K562 (cell line): ENCODE measurements around the gene TNFAIP1. TPM values are rescaled to one million over a fixed set of nuclear protein-coding genes. Genes with fewer than 3 reads are reported as not detected.

Source experiments
- CHCHD3 ChIP-seq: fragments of 250-450 bp; sonication (Bioruptor Pico); IDR thresholded peaks from 2 replicates; pipeline ENCODE4 v2.1.2; 2022; ENCODE audit warnings: mild to moderate bottlenecking
- FOXJ2 ChIP-seq: fragments of 200-800 bp; sonication (Bioruptor generic); IDR thresholded peaks from 2 replicates; pipeline ENCODE4 v1.6.1; 2016; ENCODE audit warnings: missing genetic modification characterization, missing compliant biosample characterization
- IRF2 ChIP-seq: sonication (generic); formaldehyde crosslinking; IDR thresholded peaks from 2 replicates; pipeline ENCODE4 v1.8.1; 2022; ENCODE audit warnings: mild to moderate bottlenecking, missing genetic modification reagents
- LEF1 ChIP-seq: fragments of 450-650 bp; IDR thresholded peaks from 2 replicates; pipeline ENCODE4 v1.6.1; 2016; ENCODE audit warnings: mild to moderate bottlenecking
- MYC ChIP-seq, 2 experiments: fragments of 250-450 bp in 1 of 2; sonication (Bioruptor Pico) in 1 of 2; IDR thresholded peaks; 2 replicates each; pipeline versions ENCODE4 v1.5.1 to v1.6.1; 2012 to 2021; ENCODE audit warnings: low read depth in 2 of 2, borderline replicate concordance in 1 of 2, improper control_type of control experiment in 1 of 2, low read length in 1 of 2, mild to moderate bottlenecking in 1 of 2, moderate library complexity in 1 of 2
- PHF20 ChIP-seq: fragments of 450-650 bp; IDR thresholded peaks from 2 replicates; pipeline ENCODE4 v1.6.1; 2018; ENCODE audit not compliant: partially characterized antibody
- PURB ChIP-seq: sonication (generic); formaldehyde crosslinking; IDR thresholded peaks from 2 replicates; pipeline ENCODE4 v1.9.0; 2021; ENCODE audit warnings: low read depth, mild to moderate bottlenecking, missing genetic modification reagents
- SLC30A9 ChIP-seq: fragments of 250-450 bp; sonication (Bioruptor Pico); IDR thresholded peaks from 2 replicates; pipeline ENCODE4 v1.8.0; 2022; ENCODE audit warnings: mild to moderate bottlenecking, moderate library complexity
- SMAD2 ChIP-seq: fragments of 150-350 bp; IDR thresholded peaks from 2 replicates; pipeline ENCODE4 v1.6.1; 2014; ENCODE audit warnings: low read depth, mild to moderate bottlenecking, low read length
- XRCC5 ChIP-seq: fragments of 200-400 bp; formaldehyde crosslinking; IDR thresholded peaks from 2 replicates; pipeline ENCODE4 v1.6.1; 2017; ENCODE audit warnings: low read depth, mild to moderate bottlenecking, low read length
- ZNF124 ChIP-seq: sonication (generic); formaldehyde crosslinking; IDR thresholded peaks from 2 replicates; pipeline ENCODE4 v1.8.1; 2022; ENCODE audit warnings: missing genetic modification reagents
- ZNF76 ChIP-seq: fragments of 250-450 bp; sonication (Bioruptor Pico); IDR thresholded peaks from 2 replicates; pipeline ENCODE4 v1.4.0; 2020; ENCODE audit warnings: mild to moderate bottlenecking, moderate library complexity, borderline replicate concordance
- polyA plus RNA-seq, 8 experiments: library from polyadenylated mRNA; depleted of rRNA in 4 of 8; stranded (reverse) in 5 of 8; unstranded in 3 of 8; fragments of >200 nt; fragmentation: Nextera tagmentation in 2 of 8; fragmentation: Illumina TruSeq in 1 of 8; extraction: Ambion mirVana in 2 of 8; extraction: Trizol in 1 of 8; gene quantifications; 2 replicates each; pipeline versions ENCODE4 v1.2.1 to v1.2.3, GENCODE V29; 2011 to 2014; ENCODE audit warnings: inconsistent platforms in 1 of 8, missing spikeins in 1 of 8
- total RNA-seq, 7 experiments: library from RNA; depleted of rRNA in 6 of 7; stranded (reverse); fragments of >200 nt in 6 of 7; fragmentation: Illumina TruSeq in 2 of 7; extraction: Trizol in 2 of 7; gene quantifications; 2 replicates each; pipeline versions ENCODE4 v1.2.1 to v1.2.3, GENCODE V29; 2011 to 2021; ENCODE audit warnings: low replicate concordance in 1 of 7
- TF ChIP-seq, protein P1 (sequence below): fragments of 450-650 bp; IDR thresholded peaks from 2 replicates; pipeline ENCODE4 v1.6.1; 2016; ENCODE audit warnings: antibody characterized with exemption
- TF ChIP-seq, protein P2 (sequence below): sonication (generic); formaldehyde crosslinking; IDR thresholded peaks from 2 replicates; pipeline ENCODE4 v1.8.1; 2023; ENCODE audit warnings: mild to moderate bottlenecking, missing genetic modification reagents
- TF ChIP-seq, protein P3 (sequence below), 2 experiments: IDR thresholded peaks in 1 of 2; conservative IDR thresholded peaks in 1 of 2; 2 replicates each; pipeline ENCODE4 v1.6.1; 2016; ENCODE audit warnings: low read depth in 2 of 2, mild to moderate bottlenecking in 1 of 2, missing compliant biosample characterization in 1 of 2, missing genetic modification characterization in 1 of 2, moderate library complexity in 1 of 2
- TF ChIP-seq, protein P4 (sequence below): fragments of 450-650 bp; IDR thresholded peaks from 2 replicates; pipeline ENCODE4 v1.6.1; 2018; ENCODE audit not compliant: partially characterized antibody

TNFAIP1 gene
- total and polyA plus RNA-seq, 9 of the 15 experiments (the other 6 are each of a cell fraction or from before 2014, with no cell fraction given): 2.1 to 20.1 (median 8.2) TPM

DNA sequence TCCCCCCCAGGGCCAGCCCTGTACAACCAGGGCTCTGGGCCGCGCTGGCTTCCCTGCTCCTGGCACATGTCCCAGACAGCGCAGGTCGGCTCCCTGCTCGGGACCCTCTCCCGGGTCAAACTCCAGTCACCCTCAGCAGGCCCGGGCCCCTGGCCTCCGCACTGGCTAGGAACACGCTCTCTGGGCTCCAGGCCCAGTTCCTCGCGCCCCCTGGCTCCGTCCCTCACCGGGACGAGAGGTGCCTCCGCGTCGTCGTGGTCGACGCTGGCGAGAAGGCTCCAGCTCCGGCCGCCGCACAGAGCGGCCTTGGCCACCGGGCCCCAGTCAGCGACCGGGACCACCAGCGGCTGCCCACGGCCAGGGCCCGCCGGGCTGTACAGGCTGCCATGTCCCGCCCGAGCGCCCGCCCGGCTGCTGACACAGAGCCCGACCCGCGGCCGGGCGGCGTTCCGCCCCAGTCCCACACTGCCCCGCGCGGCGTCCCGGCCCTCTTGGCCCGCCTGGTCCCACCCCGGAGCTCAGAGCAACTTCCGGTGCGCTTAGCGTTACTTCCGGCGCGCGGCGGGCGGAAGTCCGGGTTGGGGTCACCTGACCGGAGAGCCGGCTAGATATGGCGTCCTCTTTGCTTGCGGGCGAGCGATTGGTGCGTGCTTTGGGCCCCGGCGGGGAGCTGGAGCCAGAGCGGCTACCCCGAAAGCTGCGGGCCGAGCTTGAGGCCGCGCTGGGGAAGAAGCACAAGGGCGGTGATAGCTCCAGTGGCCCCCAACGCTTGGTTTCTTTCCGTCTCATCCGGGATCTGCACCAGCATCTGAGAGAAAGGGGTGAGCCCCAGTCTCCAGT lies 21.7 kb downstream of the TNFAIP1 start, which contains the start of gene POLDIP2 (continued):
- TF ChIP-seq LEF1: no peak
- TF ChIP-seq SLC30A9 (CRISPR knock-in tag): no peak
- no peak for TF ChIP-seq SMAD2
- peak; percentile 96 for TF ChIP-seq ZNF76 (CRISPR knock-in tag)
- no peak for TF ChIP-seq XRCC5
- no peak for TF ChIP-seq CHCHD3 (CRISPR knock-in tag)
- no peak for TF ChIP-seq PURB
- TF ChIP-seq PHF20: peak; percentile 100
- TF ChIP-seq, protein P1, sequence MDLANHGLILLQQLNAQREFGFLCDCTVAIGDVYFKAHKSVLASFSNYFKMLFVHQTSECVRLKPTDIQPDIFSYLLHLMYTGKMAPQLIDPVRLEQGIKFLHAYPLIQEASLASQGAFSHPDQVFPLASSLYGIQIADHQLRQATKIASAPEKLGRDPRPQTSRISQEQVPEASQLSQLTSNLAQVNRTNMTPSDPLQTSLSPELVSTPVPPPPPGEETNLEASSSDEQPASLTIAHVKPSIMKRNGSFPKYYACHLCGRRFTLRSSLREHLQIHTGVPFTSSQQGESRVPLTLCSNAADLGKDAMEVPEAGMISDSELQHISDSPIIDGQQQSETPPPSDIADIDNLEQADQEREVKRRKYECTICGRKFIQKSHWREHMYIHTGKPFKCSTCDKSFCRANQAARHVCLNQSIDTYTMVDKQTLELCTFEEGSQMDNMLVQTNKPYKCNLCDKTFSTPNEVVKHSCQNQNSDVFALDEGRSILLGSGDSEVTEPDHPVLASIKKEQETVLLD: no peak
- TF ChIP-seq, protein P2, sequence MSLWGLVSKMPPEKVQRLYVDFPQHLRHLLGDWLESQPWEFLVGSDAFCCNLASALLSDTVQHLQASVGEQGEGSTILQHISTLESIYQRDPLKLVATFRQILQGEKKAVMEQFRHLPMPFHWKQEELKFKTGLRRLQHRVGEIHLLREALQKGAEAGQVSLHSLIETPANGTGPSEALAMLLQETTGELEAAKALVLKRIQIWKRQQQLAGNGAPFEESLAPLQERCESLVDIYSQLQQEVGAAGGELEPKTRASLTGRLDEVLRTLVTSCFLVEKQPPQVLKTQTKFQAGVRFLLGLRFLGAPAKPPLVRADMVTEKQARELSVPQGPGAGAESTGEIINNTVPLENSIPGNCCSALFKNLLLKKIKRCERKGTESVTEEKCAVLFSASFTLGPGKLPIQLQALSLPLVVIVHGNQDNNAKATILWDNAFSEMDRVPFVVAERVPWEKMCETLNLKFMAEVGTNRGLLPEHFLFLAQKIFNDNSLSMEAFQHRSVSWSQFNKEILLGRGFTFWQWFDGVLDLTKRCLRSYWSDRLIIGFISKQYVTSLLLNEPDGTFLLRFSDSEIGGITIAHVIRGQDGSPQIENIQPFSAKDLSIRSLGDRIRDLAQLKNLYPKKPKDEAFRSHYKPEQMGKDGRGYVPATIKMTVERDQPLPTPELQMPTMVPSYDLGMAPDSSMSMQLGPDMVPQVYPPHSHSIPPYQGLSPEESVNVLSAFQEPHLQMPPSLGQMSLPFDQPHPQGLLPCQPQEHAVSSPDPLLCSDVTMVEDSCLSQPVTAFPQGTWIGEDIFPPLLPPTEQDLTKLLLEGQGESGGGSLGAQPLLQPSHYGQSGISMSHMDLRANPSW: peak; percentile 32; the same call in 1 of the 2 replicates
- TF ChIP-seq, protein P3, sequence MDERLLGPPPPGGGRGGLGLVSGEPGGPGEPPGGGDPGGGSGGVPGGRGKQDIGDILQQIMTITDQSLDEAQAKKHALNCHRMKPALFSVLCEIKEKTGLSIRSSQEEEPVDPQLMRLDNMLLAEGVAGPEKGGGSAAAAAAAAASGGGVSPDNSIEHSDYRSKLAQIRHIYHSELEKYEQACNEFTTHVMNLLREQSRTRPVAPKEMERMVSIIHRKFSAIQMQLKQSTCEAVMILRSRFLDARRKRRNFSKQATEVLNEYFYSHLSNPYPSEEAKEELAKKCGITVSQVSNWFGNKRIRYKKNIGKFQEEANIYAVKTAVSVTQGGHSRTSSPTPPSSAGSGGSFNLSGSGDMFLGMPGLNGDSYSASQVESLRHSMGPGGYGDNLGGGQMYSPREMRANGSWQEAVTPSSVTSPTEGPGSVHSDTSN (CRISPR knock-in tag; IDR thresholded peaks at IDR 0.05; ENCODE audit: low read depth): no peak
- TF ChIP-seq, protein P3 (tag; conservative IDR thresholded peaks at IDR 0.05; ENCODE audit: low read depth): no peak
- TF ChIP-seq IRF2 (CRISPR knock-in tag): no peak
- no peak for TF ChIP-seq ZNF124
- TF ChIP-seq, protein P4, sequence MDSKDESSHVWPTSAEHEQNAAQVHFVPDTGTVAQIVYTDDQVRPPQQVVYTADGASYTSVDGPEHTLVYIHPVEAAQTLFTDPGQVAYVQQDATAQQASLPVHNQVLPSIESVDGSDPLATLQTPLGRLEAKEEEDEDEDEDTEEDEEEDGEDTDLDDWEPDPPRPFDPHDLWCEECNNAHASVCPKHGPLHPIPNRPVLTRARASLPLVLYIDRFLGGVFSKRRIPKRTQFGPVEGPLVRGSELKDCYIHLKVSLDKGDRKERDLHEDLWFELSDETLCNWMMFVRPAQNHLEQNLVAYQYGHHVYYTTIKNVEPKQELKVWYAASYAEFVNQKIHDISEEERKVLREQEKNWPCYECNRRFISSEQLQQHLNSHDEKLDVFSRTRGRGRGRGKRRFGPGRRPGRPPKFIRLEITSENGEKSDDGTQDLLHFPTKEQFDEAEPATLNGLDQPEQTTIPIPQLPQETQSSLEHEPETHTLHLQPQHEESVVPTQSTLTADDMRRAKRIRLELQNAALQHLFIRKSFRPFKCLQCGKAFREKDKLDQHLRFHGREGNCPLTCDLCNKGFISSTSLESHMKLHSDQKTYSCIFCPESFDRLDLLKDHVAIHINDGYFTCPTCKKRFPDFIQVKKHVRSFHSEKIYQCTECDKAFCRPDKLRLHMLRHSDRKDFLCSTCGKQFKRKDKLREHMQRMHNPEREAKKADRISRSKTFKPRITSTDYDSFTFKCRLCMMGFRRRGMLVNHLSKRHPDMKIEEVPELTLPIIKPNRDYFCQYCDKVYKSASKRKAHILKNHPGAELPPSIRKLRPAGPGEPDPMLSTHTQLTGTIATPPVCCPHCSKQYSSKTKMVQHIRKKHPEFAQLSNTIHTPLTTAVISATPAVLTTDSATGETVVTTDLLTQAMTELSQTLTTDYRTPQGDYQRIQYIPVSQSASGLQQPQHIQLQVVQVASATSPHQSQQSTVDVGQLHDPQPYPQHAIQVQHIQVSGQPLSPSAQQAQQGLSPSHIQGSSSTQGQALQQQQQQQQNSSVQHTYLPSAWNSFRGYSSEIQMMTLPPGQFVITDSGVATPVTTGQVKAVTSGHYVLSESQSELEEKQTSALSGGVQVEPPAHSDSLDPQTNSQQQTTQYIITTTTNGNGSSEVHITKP: no peak
- peak; percentile 54 for TF ChIP-seq MYC (IDR thresholded peaks at IDR 0.05; ENCODE audit: low read depth, low read length)
- no peak; the same call in 1 of the 2 replicates for TF ChIP-seq MYC (CRISPR knock-in tag; IDR thresholded peaks at IDR 0.05; ENCODE audit: borderline replicate concordance, low read depth)
- TF ChIP-seq FOXJ2 (tag): no peak
